ENCODE results near the gene ANKZF1.

The ANKZF1 gene

DNA sequence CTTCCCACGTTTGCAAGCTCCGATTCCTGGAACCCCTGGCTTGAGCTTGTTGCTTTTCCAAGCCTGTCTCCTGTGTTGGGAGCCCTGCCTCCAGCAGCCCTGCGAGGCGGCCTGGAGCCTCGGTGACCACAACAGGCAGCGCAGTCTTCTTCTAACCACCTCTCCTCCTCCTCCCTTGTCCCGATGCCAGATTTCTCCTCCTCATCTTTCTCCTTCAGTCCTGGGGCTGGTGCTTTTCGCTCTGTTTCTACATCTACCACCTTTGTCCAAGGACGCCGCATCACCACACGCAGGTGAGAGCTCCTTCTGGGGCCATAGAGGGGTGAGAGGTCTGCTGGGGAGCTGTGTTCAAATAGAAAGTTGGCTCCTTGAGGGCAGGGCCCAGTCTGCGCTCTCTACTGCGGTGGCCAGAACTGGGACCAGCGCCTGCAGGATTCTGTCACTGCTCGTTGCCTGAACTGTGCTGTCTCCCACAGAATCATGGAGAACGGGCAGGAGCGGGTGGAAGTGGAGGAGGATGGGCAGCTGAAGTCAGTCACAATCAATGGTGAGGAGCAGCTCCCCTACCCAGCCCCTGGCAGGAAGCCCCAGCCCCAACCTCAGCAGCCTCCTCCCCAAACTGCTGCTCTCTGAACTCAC lies 53.5 kb downstream of the ANKZF1 start:
- Histone ChIP-seq H3K27ac (no peak overlapping the region), H3K36me3 (ENCODE audit: insufficient read depth, low read length) (peaks cover 4% of the 10 kb centered on the region; the same call in 1 of the 2 replicates)
- no peak for TF ChIP-seq EZH2 (IDR thresholded peaks at IDR 0.05)
- no peak for TF ChIP-seq FOXP2 (optimal IDR thresholded peaks at IDR 0.05; ENCODE audit: control extremely low read depth, extremely low read length, insufficient read depth)
- no peak for TF ChIP-seq POLR2AphosphoS5 (IDR thresholded peaks at IDR 0.05; ENCODE audit: borderline replicate concordance, low read depth, low read length)

DNA sequence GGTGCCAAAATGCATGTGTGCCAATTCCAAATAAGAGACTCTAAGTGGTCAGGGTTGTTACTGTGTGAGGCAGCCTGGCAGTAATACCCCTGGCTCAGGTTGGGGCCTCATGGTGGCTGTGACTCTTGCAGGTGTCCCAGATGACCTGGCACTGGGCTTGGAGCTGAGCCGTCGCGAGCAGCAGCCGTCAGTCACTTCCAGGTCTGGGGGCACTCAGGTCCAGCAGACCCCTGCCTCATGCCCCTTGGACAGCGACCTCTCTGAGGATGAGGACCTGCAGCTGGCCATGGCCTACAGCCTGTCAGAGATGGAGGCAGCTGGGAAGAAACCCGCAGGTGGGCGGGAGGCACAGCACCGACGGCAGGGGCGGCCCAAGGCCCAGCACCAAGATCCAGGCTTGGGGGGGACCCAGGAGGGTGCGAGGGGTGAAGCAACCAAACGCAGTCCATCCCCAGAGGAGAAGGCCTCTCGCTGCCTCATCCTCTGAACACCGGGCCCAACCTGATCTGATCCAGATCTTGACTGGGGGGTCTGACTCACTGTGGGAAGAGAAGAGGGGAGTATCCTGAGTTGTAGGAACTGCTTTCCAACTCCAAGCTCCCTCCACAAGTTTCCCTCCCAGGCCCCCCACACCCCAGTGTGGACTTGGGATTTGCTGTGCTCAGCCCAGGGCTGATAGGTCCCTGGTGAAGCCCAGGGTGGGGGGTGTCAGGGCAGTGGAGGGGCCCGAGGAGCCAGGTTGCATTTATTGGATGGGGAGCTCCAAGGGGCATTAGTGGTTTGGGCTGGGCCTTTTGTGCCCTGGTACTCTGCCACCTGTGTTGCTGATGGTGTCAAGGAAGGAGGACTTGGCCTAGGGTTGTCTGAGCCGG lies 55.1 kb downstream of the ANKZF1 start:
- no peak for DNase-seq (ENCODE audit: low read depth, low spot score)
- peaks cover 4% of the 10 kb centered on the region; the same call in 1 of the 2 replicates for H3K36me3 ChIP-seq (ENCODE audit: insufficient read depth, low read length)
- TF ChIP-seq POLR2AphosphoS5 (IDR thresholded peaks at IDR 0.05; ENCODE audit: borderline replicate concordance, low read depth, low read length): no peak
- no peak for TF ChIP-seq EZH2 (IDR thresholded peaks at IDR 0.05)
- TF ChIP-seq FOXP2 (optimal IDR thresholded peaks at IDR 0.05; ENCODE audit: control extremely low read depth, extremely low read length, insufficient read depth): no peak
- H3K4me3 ChIP-seq: no peak overlapping the region
- no peak overlapping the region for H3K27ac ChIP-seq
- H3K9ac ChIP-seq (ENCODE audit: insufficient read length): no peak overlapping the region
- no peaks in the 10 kb centered on the region for H3K9me3 ChIP-seq (ENCODE audit: low read depth, low read length)

More for the DNA sequence above, 53.5 kb downstream of the ANKZF1 start:
- no peak overlapping the region for H3K4me3 ChIP-seq
- H3K9ac ChIP-seq (ENCODE audit: insufficient read length): no peak overlapping the region
- H3K9me3 ChIP-seq (ENCODE audit: low read depth, low read length): no peaks in the 10 kb centered on the region
- DNase-seq (ENCODE audit: low read depth, low spot score): no peak

DNA sequence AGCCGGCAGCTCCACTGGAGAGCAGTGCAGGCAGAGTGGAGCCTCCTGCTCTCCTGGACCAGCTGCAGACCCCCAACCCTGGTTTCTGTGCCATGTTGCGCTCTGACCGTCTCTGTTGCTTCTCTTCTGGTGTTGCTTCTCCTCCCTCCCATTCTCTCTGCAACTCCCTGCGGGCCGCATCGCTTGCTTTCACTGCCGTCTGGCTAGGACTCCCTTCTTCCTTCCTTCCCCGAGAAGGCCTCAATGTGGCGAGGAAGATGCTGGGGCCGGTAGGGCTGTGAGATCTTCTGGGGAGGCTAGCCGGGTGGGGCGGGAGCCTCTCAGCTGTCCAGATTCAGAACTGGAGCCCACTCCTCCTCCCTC lies 55.7 kb downstream of the ANKZF1 start:
- H3K4me3 ChIP-seq: no peak overlapping the region
- no peak overlapping the region for H3K27ac ChIP-seq
- DNase-seq (ENCODE audit: low read depth, low spot score): no peak
- TF ChIP-seq FOXP2 (optimal IDR thresholded peaks at IDR 0.05; ENCODE audit: control extremely low read depth, extremely low read length, insufficient read depth) (no peak), EZH2 (IDR thresholded peaks at IDR 0.05) (no peak), POLR2AphosphoS5 (IDR thresholded peaks at IDR 0.05; ENCODE audit: borderline replicate concordance, low read depth, low read length) (no peak)
- H3K9me3 ChIP-seq (ENCODE audit: low read depth, low read length): no peaks in the 10 kb centered on the region
- peaks cover 4% of the 10 kb centered on the region; the same call in 1 of the 2 replicates for H3K36me3 ChIP-seq (ENCODE audit: insufficient read depth, low read length)
- H3K9ac ChIP-seq (ENCODE audit: insufficient read length): no peak overlapping the region

DNA sequence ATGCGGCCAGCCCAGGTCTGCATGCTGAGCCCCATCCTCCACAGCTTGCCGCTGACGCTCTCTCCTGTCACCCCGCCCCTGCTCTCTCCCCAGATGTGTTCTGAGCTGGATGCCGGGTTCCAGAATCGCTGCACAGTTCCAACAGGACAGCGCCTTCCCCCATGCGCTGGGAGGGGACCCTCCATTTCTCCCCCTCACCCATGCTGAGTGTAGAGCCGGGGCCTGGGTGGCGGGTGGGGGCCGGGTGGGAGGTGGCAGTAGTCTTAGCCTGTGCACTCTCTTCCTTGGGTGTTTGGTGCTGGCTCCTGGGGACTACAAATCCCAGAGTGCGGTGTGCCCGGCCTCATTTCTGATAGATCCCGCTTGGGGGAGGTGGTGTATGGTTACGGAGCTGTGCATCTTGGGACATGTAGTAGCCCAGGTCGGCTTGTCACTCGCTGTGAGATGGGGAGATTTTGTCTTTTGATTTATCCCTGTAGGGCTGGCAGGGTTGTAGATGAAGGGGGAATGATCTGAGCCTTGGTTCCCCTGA lies 56.4 kb downstream of the ANKZF1 start:
- TF ChIP-seq FOXP2 (optimal IDR thresholded peaks at IDR 0.05; ENCODE audit: control extremely low read depth, extremely low read length, insufficient read depth) (no peak), EZH2 (IDR thresholded peaks at IDR 0.05) (no peak), POLR2AphosphoS5 (IDR thresholded peaks at IDR 0.05; ENCODE audit: borderline replicate concordance, low read depth, low read length) (no peak)
- no peak overlapping the region for H3K27ac ChIP-seq
- no peak overlapping the region for H3K4me3 ChIP-seq
- peaks cover under 1% of the 10 kb centered on the region; the same call in 1 of the 2 replicates for H3K36me3 ChIP-seq (ENCODE audit: insufficient read depth, low read length)
- DNase-seq (ENCODE audit: low read depth, low spot score): no peak
- H3K9me3 ChIP-seq (ENCODE audit: low read depth, low read length): no peaks in the 10 kb centered on the region
- H3K9ac ChIP-seq (ENCODE audit: insufficient read length): no peak overlapping the region
